ENCODE results near the gene ALK.

DNA sequence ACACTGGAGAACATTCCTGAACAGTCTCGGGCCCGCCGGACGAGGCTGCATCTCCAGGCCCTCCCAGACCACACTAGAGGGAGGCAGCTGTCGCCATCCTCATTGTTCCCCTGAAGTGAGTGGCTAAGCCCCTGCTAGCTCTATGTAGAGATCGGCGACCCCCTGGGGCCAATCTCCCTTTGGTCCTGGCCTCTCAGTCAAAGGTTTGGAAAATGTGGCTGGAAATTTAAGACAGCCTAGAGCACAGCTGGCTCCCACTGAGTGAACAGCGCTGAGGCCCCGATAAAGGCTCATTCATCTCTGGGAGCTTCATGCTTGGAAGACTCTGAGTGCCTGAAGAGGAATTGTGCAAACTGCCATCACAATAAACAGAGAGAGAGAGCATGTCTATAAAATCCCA, 445.9 kb downstream of the ALK start:
- TF ChIP-seq POLR2AphosphoS5 (IDR thresholded peaks at IDR 0.05; ENCODE audit: low read depth), result no peak
- no peak for TF ChIP-seq EZH2phosphoT487 (IDR thresholded peaks at IDR 0.05; ENCODE audit: unreplicated experiment)
- TF ChIP-seq, protein P1, sequence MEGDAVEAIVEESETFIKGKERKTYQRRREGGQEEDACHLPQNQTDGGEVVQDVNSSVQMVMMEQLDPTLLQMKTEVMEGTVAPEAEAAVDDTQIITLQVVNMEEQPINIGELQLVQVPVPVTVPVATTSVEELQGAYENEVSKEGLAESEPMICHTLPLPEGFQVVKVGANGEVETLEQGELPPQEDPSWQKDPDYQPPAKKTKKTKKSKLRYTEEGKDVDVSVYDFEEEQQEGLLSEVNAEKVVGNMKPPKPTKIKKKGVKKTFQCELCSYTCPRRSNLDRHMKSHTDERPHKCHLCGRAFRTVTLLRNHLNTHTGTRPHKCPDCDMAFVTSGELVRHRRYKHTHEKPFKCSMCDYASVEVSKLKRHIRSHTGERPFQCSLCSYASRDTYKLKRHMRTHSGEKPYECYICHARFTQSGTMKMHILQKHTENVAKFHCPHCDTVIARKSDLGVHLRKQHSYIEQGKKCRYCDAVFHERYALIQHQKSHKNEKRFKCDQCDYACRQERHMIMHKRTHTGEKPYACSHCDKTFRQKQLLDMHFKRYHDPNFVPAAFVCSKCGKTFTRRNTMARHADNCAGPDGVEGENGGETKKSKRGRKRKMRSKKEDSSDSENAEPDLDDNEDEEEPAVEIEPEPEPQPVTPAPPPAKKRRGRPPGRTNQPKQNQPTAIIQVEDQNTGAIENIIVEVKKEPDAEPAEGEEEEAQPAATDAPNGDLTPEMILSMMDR (conservative IDR thresholded peaks at IDR 0.05; ENCODE audit: low read depth in 2 of 2), result no peak
- no peak for TF ChIP-seq EZH2 (IDR thresholded peaks at IDR 0.05; ENCODE audit: low read depth, unreplicated experiment)
- no peak for TF ChIP-seq CREB1 (CRISPR knock-in tag; IDR thresholded peaks at IDR 0.05; ENCODE audit: low read depth)
- TF ChIP-seq, protein P2, sequence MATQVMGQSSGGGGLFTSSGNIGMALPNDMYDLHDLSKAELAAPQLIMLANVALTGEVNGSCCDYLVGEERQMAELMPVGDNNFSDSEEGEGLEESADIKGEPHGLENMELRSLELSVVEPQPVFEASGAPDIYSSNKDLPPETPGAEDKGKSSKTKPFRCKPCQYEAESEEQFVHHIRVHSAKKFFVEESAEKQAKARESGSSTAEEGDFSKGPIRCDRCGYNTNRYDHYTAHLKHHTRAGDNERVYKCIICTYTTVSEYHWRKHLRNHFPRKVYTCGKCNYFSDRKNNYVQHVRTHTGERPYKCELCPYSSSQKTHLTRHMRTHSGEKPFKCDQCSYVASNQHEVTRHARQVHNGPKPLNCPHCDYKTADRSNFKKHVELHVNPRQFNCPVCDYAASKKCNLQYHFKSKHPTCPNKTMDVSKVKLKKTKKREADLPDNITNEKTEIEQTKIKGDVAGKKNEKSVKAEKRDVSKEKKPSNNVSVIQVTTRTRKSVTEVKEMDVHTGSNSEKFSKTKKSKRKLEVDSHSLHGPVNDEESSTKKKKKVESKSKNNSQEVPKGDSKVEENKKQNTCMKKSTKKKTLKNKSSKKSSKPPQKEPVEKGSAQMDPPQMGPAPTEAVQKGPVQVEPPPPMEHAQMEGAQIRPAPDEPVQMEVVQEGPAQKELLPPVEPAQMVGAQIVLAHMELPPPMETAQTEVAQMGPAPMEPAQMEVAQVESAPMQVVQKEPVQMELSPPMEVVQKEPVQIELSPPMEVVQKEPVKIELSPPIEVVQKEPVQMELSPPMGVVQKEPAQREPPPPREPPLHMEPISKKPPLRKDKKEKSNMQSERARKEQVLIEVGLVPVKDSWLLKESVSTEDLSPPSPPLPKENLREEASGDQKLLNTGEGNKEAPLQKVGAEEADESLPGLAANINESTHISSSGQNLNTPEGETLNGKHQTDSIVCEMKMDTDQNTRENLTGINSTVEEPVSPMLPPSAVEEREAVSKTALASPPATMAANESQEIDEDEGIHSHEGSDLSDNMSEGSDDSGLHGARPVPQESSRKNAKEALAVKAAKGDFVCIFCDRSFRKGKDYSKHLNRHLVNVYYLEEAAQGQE (IDR thresholded peaks at IDR 0.05; ENCODE audit: unreplicated experiment), result no peak
- TF ChIP-seq JUNB (IDR thresholded peaks at IDR 0.05; ENCODE audit: unreplicated experiment), result no peak
- no peak for TF ChIP-seq ZNF114 (CRISPR knock-in tag; IDR thresholded peaks at IDR 0.05)
- no peak for TF ChIP-seq ZNF331 (CRISPR knock-in tag; IDR thresholded peaks at IDR 0.05; ENCODE audit: low read depth)
- TF ChIP-seq, protein P3, sequence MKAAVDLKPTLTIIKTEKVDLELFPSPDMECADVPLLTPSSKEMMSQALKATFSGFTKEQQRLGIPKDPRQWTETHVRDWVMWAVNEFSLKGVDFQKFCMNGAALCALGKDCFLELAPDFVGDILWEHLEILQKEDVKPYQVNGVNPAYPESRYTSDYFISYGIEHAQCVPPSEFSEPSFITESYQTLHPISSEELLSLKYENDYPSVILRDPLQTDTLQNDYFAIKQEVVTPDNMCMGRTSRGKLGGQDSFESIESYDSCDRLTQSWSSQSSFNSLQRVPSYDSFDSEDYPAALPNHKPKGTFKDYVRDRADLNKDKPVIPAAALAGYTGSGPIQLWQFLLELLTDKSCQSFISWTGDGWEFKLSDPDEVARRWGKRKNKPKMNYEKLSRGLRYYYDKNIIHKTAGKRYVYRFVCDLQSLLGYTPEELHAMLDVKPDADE (IDR thresholded peaks at IDR 0.05), result no peak
- TF ChIP-seq STAT1 (IDR thresholded peaks at IDR 0.05; ENCODE audit: unreplicated experiment), result no peak
